Measurements from ENCODE around the gene RUVBL1.
A peak's percentile ranks its signal among the peaks of the same experiment; 100 is the strongest.

RUVBL1 gene

GRCh38 chr3:128153156-128154041, 29.8 kb upstream of the RUVBL1 start, which contains the start of gene EEFSEC:
Gene EEFSEC (plus strand): TSS chr3:128153481. CDS start chr3:128153508, 27 bp downstream.
- peak; percentile 86 for TF ChIP-seq TAF1 (IDR thresholded peaks at IDR 0.05; ENCODE audit: borderline replicate concordance, low read depth, low read length)
- TF ChIP-seq POLR2AphosphoS5 (IDR thresholded peaks at IDR 0.05; ENCODE audit: low read depth, low read length), result peak; percentile 75
- peak; percentile 70 for TF ChIP-seq POLR2A (IDR thresholded peaks at IDR 0.05; ENCODE audit: low read depth, low read length)
- FAIRE-seq (peak; percentile 67), DNase-seq (ENCODE audit: insufficient read length) (peak; percentile 72)

GRCh38 chr3:128152419-128153155, 29.0 kb upstream of the RUVBL1 start:
- DNase-seq (ENCODE audit: insufficient read length) (no peak), FAIRE-seq (no peak)

GRCh38 chr3:128151758-128152274, 28.2 kb upstream of the RUVBL1 start:
- DNase-seq (ENCODE audit: insufficient read length) (no peak), FAIRE-seq (no peak)
- TF ChIP-seq POLR2A (IDR thresholded peaks at IDR 0.05; ENCODE audit: low read depth, low read length) (no peak), POLR2AphosphoS5 (IDR thresholded peaks at IDR 0.05; ENCODE audit: low read depth, low read length) (no peak), TAF1 (IDR thresholded peaks at IDR 0.05; ENCODE audit: borderline replicate concordance, low read depth, low read length) (no peak)

More at GRCh38 chr3:128152419-128153155, 29.0 kb upstream of the RUVBL1 start:
- no peak for TF ChIP-seq POLR2A (IDR thresholded peaks at IDR 0.05; ENCODE audit: low read depth, low read length)
- TF ChIP-seq TAF1 (IDR thresholded peaks at IDR 0.05; ENCODE audit: borderline replicate concordance, low read depth, low read length), result no peak
- no peak for TF ChIP-seq POLR2AphosphoS5 (IDR thresholded peaks at IDR 0.05; ENCODE audit: low read depth, low read length)

GRCh38 chr3:128149650-128150049, 26.0 kb upstream of the RUVBL1 start:
- DNase-seq (ENCODE audit: insufficient read length), result no peak
- TF ChIP-seq POLR2A (IDR thresholded peaks at IDR 0.05; ENCODE audit: low read depth, low read length), result no peak
- TF ChIP-seq POLR2AphosphoS5 (IDR thresholded peaks at IDR 0.05; ENCODE audit: low read depth, low read length), result no peak
- TF ChIP-seq TAF1 (IDR thresholded peaks at IDR 0.05; ENCODE audit: borderline replicate concordance, low read depth, low read length), result no peak
- FAIRE-seq, result no peak

GRCh38 chr3:128146201-128146600, 22.6 kb upstream of the RUVBL1 start:
- FAIRE-seq (no peak), DNase-seq (ENCODE audit: insufficient read length) (no peak)
- TF ChIP-seq TAF1 (IDR thresholded peaks at IDR 0.05; ENCODE audit: borderline replicate concordance, low read depth, low read length) (no peak), POLR2AphosphoS5 (IDR thresholded peaks at IDR 0.05; ENCODE audit: low read depth, low read length) (no peak), POLR2A (IDR thresholded peaks at IDR 0.05; ENCODE audit: low read depth, low read length) (no peak)

- FAIRE-seq, result no peak
- DNase-seq (ENCODE audit: insufficient read length), result no peak
- TF ChIP-seq TAF1 (IDR thresholded peaks at IDR 0.05; ENCODE audit: borderline replicate concordance, low read depth, low read length), result no peak
- TF ChIP-seq POLR2AphosphoS5 (IDR thresholded peaks at IDR 0.05; ENCODE audit: low read depth, low read length), result no peak
- no peak for TF ChIP-seq POLR2A (IDR thresholded peaks at IDR 0.05; ENCODE audit: low read depth, low read length)
Observed at GRCh38 chr3:128145279-128145678, 21.7 kb upstream of the RUVBL1 start.

GRCh38 chr3:128144512-128145187, 21.0 kb upstream of the RUVBL1 start:
- FAIRE-seq, result no peak

GRCh38 chr3:128143496-128143895, 19.9 kb upstream of the RUVBL1 start:
- FAIRE-seq (no peak), DNase-seq (ENCODE audit: insufficient read length) (no peak)
- TF ChIP-seq TAF1 (IDR thresholded peaks at IDR 0.05; ENCODE audit: borderline replicate concordance, low read depth, low read length) (no peak), POLR2AphosphoS5 (IDR thresholded peaks at IDR 0.05; ENCODE audit: low read depth, low read length) (no peak), POLR2A (IDR thresholded peaks at IDR 0.05; ENCODE audit: low read depth, low read length) (no peak)

More at GRCh38 chr3:128144512-128145187, 21.0 kb upstream of the RUVBL1 start:
- TF ChIP-seq TAF1 (IDR thresholded peaks at IDR 0.05; ENCODE audit: borderline replicate concordance, low read depth, low read length) (no peak), POLR2A (IDR thresholded peaks at IDR 0.05; ENCODE audit: low read depth, low read length) (no peak)
- DNase-seq (ENCODE audit: insufficient read length), result no peak

GRCh38 chr3:128133273-128133883, 9.8 kb upstream of the RUVBL1 start:
- DNase-seq (ENCODE audit: insufficient read length) (no peak), FAIRE-seq (peak; percentile 79)
- no peak for TF ChIP-seq TAF1 (IDR thresholded peaks at IDR 0.05; ENCODE audit: borderline replicate concordance, low read depth, low read length)
- no peak for TF ChIP-seq POLR2A (IDR thresholded peaks at IDR 0.05; ENCODE audit: low read depth, low read length)
- TF ChIP-seq POLR2AphosphoS5 (IDR thresholded peaks at IDR 0.05; ENCODE audit: low read depth, low read length), result no peak

- FAIRE-seq (no peak), DNase-seq (ENCODE audit: insufficient read length) (no peak)
- TF ChIP-seq POLR2A (IDR thresholded peaks at IDR 0.05; ENCODE audit: low read depth, low read length) (no peak), TAF1 (IDR thresholded peaks at IDR 0.05; ENCODE audit: borderline replicate concordance, low read depth, low read length) (no peak), POLR2AphosphoS5 (IDR thresholded peaks at IDR 0.05; ENCODE audit: low read depth, low read length) (no peak)
Observed at GRCh38 chr3:128131897-128132646, 8.5 kb upstream of the RUVBL1 start.

All from GM12892 (cell line).